ENCODE measurements around the gene MPV17L.
"Not testable (repeated sequence)": the region's sequence is repeated elsewhere in the genome, so short reads cannot be mapped to it uniquely, and the experiment has no call there.

Gene MPV17L
- total RNA-seq = 0.05 to 0.70 reads per million in 2 donors

DNA sequence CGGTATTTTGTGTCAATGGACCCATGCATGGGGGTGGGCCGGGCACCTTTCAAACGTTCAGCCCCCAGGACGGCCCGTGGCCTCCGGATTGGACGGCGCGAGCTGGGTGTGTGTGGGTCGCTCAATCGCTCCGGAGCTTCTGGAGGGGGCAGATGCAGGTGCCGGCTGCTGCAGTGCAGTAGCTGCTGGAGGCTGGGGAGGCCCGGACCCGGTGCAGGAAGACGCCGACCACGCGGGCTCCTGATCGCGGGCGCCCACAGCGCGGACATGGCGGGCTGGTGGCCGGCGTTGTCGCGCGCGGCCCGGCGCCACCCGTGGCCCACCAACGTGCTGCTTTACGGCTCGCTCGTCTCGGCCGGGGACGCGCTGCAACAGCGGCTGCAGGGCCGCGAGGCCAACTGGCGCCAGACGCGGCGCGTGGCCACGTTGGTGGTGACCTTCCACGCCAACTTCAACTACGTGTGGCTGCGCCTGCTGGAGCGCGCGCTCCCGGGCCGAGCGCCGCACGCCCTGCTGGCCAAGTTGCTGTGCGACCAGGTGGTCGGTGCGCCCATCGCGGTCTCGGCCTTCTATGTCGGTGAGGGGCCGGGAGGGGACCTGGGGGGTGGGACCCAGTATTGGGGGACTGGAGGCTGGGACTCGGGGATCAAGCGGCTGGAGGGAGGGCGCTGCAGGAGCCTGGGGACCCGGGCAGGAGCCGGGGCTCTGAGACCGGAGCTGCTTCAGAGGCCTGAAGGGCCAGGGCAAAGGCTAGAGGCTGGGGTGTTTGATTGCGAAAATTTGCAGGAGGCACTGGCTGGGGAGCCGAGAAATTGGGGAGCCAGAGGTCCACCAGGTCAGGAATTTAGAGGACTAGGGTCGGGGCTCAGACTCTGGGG, at the start of gene MPV17L:
Gene MPV17L (plus strand): TSS at position 124 of the 878 bp plus-strand sequence. CDS start 144 bp downstream, at position 268.
- DNase-seq = not testable (repeated sequence)

- not testable (repeated sequence) for DNase-seq
Observed at GRCh38 chr16:15348721-15349120, 46.8 kb upstream of the MPV17L start.

DNA sequence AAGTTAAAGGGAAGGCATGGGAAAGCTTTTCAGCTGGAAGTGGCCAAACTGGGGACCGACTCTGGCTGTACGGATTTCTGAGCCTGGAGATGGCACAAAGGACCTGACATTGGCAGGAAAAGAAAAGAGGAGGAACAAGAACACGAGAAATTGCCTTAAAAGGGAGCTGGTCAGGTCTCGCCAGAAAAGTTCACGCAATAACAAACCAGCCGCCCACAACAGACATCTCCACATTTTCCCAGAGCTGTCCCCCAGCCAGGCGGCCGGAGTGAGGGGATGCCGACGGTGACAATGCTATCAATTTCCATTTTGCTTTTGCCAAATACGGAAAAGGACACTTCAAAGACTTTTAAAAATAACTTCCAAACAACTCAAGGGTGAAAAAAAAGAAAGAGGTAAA, 44.3 kb upstream of the MPV17L start:
- not testable (repeated sequence) for DNase-seq

GRCh38 chr16:15351745-15352144, 43.8 kb upstream of the MPV17L start:
- DNase-seq = not testable (repeated sequence)

- DNase-seq = not testable (repeated sequence)
Observed at GRCh38 chr16:15352852-15353251, 42.7 kb upstream of the MPV17L start.

- DNase-seq = not testable (repeated sequence)
Observed at GRCh38 chr16:15354846-15355245, 40.7 kb upstream of the MPV17L start.

DNA sequence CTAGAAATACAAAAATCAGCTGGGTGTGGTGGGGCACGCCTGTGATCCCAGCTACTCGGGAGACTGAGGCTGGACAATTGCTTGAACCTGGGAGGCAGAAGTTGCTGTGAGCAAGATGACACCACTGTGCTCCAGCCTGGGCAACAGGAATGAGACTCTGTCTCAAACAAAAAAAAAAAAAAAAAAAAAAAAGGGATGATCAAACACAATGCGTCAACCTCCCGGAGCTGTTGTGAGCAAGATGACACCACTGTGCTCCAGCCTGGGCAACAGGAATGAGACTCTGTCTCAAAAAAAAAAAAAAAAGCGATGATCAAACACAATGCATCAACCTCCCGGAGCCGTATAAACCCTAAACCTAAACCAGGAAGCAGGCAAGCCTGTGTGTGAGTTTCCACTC, 38.1 kb upstream of the MPV17L start:
- not testable (repeated sequence) for DNase-seq

DNA sequence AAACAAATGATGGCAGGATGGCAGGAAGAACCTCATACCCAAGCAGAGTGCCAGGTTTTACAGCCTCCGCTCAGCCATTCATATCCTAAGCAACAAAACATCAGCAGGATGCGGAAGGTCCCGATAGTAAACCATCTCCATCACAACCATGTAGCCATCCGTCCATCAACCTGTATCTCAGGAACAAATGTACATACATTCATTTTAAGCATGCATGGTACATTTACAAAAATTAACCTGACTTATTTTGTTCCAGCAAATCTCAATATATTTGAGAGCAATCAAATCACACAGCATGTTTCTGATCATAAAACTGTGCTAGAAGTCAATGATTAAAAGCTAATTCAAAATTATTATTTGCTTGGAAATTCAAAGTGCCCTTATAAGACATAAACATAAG, 17.4 kb upstream of the MPV17L start, which contains the start of gene NPIPA5:
Gene NPIPA5 (minus strand): TSS at position 101 of the 400 bp plus-strand sequence. CDS start 0 bp downstream, at position 101.
- not testable (repeated sequence) for DNase-seq

GRCh38 chr16:15382810-15383209, 12.7 kb upstream of the MPV17L start:
- not testable (repeated sequence) for DNase-seq

GRCh38 chr16:15388060-15388459, 7.5 kb upstream of the MPV17L start:
- not testable (repeated sequence) for DNase-seq

- DNase-seq = not testable (repeated sequence)
Observed at GRCh38 chr16:15389916-15390315, 5.6 kb upstream of the MPV17L start.

DNA sequence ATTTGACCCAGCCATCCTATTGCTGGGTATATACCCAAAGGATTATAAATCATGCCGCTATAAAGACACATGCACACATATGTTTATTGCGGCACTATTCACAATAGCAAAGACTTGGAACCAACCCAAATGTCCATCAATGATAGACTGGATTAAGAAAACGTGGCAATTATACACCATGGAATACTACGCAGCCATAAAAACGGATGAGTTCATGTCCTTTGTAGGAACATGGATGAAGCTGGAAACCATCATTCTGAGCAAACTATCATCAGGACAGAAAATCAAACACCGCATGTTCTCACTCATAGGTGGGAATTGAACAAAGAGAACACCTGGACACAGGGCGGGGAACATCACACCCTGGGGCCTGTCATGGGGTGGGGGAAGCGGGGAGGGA, 2.5 kb upstream of the MPV17L start:
- DNase-seq = not testable (repeated sequence)

- DNase-seq = not testable (repeated sequence)
Observed at GRCh38 chr16:15396509-15396829, 915 bp downstream of the MPV17L start.

GRCh38 chr16:15396948-15397594, 1.5 kb downstream of the MPV17L start:
- no peak for DNase-seq

- no peak for DNase-seq
Observed at GRCh38 chr16:15398618-15399316, 3.2 kb downstream of the MPV17L start.

DNA sequence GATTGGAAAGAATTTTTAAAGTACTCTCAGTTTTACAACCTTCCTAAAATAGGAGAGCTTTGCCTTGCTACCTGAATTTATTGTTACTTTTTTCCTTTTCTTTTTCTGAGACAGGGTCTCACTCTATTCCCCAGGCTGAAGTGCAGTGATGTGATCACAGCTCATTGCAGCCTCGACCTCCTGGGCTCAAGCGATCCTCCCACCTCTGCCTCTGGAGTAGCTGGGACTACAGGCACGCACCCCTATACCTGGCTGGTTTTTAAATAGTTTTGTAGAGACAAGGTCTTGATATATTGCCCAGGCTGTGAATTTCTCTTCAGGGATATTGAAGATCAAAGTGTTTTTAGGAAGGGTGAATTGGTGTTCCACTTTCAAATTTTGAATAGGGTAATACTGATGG, 3.8 kb downstream of the MPV17L start:
- DNase-seq = no peak

DNA sequence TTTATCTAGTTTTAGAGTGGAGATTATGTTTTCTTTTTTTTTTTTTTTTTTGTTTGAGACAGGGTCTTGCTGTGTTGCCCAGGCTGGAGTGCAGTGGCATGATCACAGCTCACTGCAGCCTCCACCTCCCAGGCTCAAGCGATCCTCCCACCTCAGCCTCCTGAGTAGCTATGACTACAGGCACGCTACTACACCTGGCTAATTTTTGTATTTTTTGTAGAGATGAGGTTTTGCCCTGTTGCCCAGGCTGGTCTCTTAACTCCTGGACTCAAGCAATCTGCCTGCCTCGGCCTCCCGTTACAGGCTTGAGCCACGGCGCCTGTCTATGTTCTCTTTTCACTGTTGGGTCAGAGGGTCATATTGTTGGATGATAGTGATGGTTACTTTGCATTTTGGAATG, 4.8 kb downstream of the MPV17L start:
- DNase-seq = not testable (repeated sequence)

GRCh38 chr16:15401972-15402371, 6.4 kb downstream of the MPV17L start:
- no peak for DNase-seq

- no peak for DNase-seq
Observed at GRCh38 chr16:15403392-15403995, 7.9 kb downstream of the MPV17L start.

- DNase-seq = not testable (repeated sequence)
Observed at GRCh38 chr16:15404091-15404490, 8.5 kb downstream of the MPV17L start.

DNA sequence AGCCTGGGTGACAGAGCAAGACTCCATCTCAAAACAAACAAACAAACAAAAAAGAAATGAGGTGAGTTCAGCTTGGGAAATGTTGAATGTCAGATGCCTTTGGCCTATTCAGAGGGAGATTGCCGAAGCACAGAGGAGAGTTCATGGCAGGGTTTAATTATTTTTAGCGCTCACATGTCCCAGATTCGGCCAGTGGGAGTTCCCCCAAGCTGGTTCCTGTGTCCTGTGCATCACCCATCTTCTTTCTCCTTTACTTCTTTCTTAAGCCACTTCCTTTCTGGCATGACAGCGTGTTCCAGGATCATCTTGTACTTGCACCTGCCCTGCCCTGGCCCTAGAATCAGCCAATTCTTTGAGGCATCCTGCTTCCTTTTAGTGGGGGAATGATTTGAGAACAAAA, 9.2 kb downstream of the MPV17L start:
- no peak for DNase-seq

DNA sequence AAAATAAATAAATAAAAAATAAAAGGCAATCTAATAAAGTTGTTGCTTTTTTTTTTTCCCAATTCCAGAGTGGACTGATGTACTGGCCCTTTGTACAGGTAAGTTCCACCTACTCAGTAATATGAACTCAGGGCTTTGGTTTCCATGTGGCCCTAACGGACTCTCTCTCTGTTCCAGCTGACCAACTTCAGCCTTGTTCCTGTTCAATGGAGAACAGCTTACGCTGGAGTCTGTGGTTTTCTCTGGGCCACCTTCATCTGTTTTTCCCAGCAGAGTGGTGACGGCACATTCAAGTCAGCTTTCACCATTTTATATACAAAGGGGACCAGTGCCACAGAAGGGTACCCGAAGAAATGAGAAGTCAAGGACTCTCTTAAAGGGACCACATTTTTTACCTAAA, 12.2 kb downstream of the MPV17L start:
- not testable (repeated sequence) for DNase-seq

- not testable (repeated sequence) for DNase-seq
Observed at GRCh38 chr16:15409476-15409875, 13.9 kb downstream of the MPV17L start.
